ENCODE data around the gene SLC27A2.

DNA sequence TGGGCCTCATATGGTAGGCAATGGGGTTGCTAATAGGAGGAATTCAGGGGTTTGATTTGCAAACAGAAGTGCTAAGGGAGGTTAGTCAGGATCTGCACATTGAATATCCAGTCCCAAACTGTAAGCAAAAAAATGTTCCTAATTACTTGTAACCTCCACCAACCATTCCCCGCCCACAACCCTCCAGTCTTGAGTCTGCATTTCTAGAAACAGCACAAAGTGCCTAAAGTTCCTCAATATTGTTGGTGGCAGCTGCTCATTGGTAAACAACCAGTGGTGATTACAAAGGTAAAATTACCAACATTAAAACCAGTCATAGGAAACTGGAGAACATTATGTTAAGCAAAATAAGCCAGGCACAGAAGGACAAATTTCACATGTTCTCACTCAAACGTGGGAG, 64.6 kb downstream of the SLC27A2 start:
- TF ChIP-seq EZH2 (IDR thresholded peaks at IDR 0.05; ENCODE audit: low read depth, unreplicated experiment) (no peak), CTCF (conservative IDR thresholded peaks at IDR 0.05; ENCODE audit: low read depth in 2 of 2) (no peak), POLR2AphosphoS5 (IDR thresholded peaks at IDR 0.05; ENCODE audit: low read depth) (no peak), JUNB (IDR thresholded peaks at IDR 0.05; ENCODE audit: unreplicated experiment) (no peak), EZH2phosphoT487 (IDR thresholded peaks at IDR 0.05; ENCODE audit: unreplicated experiment) (no peak), NANOG (IDR thresholded peaks at IDR 0.05; ENCODE audit: borderline replicate concordance) (no peak), CREB1 (CRISPR knock-in tag; IDR thresholded peaks at IDR 0.05; ENCODE audit: low read depth) (no peak)
- TF ChIP-seq, protein P1, sequence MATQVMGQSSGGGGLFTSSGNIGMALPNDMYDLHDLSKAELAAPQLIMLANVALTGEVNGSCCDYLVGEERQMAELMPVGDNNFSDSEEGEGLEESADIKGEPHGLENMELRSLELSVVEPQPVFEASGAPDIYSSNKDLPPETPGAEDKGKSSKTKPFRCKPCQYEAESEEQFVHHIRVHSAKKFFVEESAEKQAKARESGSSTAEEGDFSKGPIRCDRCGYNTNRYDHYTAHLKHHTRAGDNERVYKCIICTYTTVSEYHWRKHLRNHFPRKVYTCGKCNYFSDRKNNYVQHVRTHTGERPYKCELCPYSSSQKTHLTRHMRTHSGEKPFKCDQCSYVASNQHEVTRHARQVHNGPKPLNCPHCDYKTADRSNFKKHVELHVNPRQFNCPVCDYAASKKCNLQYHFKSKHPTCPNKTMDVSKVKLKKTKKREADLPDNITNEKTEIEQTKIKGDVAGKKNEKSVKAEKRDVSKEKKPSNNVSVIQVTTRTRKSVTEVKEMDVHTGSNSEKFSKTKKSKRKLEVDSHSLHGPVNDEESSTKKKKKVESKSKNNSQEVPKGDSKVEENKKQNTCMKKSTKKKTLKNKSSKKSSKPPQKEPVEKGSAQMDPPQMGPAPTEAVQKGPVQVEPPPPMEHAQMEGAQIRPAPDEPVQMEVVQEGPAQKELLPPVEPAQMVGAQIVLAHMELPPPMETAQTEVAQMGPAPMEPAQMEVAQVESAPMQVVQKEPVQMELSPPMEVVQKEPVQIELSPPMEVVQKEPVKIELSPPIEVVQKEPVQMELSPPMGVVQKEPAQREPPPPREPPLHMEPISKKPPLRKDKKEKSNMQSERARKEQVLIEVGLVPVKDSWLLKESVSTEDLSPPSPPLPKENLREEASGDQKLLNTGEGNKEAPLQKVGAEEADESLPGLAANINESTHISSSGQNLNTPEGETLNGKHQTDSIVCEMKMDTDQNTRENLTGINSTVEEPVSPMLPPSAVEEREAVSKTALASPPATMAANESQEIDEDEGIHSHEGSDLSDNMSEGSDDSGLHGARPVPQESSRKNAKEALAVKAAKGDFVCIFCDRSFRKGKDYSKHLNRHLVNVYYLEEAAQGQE (IDR thresholded peaks at IDR 0.05; ENCODE audit: unreplicated experiment) = no peak
- TF ChIP-seq, protein P2, sequence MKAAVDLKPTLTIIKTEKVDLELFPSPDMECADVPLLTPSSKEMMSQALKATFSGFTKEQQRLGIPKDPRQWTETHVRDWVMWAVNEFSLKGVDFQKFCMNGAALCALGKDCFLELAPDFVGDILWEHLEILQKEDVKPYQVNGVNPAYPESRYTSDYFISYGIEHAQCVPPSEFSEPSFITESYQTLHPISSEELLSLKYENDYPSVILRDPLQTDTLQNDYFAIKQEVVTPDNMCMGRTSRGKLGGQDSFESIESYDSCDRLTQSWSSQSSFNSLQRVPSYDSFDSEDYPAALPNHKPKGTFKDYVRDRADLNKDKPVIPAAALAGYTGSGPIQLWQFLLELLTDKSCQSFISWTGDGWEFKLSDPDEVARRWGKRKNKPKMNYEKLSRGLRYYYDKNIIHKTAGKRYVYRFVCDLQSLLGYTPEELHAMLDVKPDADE (IDR thresholded peaks at IDR 0.05) = no peak

Measured in GM23338 (cell line).